Sciatic nerve (tissue), 2 donors: ENCODE results near the gene SLC38A1. TPM values are rescaled to one million over a fixed set of nuclear protein-coding genes. Genes with fewer than 3 reads are reported as not detected.
"Not testable (repeated sequence)": the region's sequence is repeated elsewhere in the genome, so short reads cannot be mapped to it uniquely, and the experiment has no call there.

Source experiments
- ATAC-seq: fragments of 200-7000 bp; cut with Tn5 transposase; one replicate; pipeline ENCODE4 v1.9.1; 2020; ENCODE audit warnings: mild to moderate bottlenecking, moderate library complexity
- DNase-seq: peaks from one replicate; pipeline ENCODE4 v3.0.0-alpha.2; 2020; ENCODE audit warnings: low spot score
- intact Hi-C: fragments of 100-400 bp; cut with DNase I; formaldehyde crosslinking; loops from one replicate; pipeline ENCODE4 v1.14.2; 2022
- total RNA-seq: library from RNA; stranded (reverse); fragmentation: NEBNext Ultra II Directional; extraction: Animal tissue kit (Norgen Biotek cat#: 25700); gene quantifications from one replicate; pipeline ENCODE4 v1.2.1, GENCODE V29; 2021
- donor health status: DM: no; HTN: no; CAD: no.
- donor health status: DM: no; HTN: no; CAD: no.

Gene SLC38A1
- total RNA-seq, 1 donor from 2014 or later, result 12.7 TPM

DNA sequence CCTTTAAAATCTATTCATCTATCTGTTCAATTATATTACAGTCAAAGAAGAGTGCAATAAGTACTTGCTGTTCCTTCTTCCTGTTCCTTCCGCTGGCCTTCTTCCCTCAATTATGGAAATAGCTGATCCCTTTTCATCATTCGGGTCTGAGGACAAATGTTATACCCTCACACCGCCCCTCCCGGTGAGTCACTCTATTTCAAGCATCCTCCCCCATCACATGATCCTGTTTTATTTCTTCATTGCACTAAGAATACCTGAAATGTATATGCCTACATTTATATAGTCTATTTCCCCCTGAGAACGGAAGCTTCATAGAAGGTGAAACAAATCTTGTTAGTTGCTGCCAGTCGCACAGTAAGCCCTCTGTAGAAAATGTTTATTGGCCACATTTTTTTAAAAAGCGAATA, 2.5 kb downstream of the SLC38A1 start:
- intact Hi-C loops, result no loop called here
- ATAC-seq (no peak), DNase-seq (no peak)

DNA sequence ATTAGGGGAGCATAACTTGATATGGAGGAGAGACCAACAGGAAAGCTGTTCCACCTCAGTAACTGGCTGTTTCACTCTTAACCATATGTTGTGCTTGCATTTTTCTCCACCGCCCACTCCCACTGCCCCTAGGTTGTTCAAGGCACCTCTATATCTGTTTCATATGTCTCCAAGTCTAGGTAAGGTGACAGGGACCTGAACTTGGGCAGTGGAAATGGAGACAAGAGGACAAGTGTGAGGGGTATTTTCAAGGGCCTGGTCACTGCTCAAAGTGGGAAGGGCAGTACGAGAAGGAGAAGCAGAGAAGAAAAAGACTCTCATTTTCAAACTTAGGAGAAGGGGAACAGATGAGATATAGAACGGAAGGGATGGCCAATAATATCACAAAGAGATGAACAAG, 3.1 kb downstream of the SLC38A1 start:
- ATAC-seq (no peak), DNase-seq (no peak)
- intact Hi-C loops, result no loop called here

DNA sequence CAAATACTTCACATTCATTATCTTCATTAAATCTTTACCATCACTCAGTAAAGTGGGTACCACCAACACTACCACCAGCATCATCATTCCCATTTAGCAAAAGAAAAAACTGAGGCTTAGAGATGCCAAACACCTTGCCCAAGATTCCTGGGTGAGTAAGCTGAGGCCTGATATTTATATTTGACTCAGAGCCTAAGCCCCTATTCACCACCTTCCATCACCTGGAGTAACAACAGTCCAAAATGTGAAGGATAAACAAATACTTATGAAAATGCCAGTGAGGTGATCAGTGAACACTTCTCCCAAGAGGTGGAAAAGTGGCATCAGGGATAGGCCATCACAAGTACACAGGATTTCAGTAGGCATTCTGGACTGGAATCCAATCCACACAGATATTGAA, 3.7 kb downstream of the SLC38A1 start:
- intact Hi-C loops, result no loop called here
- no peak for DNase-seq
- ATAC-seq, result no peak

DNA sequence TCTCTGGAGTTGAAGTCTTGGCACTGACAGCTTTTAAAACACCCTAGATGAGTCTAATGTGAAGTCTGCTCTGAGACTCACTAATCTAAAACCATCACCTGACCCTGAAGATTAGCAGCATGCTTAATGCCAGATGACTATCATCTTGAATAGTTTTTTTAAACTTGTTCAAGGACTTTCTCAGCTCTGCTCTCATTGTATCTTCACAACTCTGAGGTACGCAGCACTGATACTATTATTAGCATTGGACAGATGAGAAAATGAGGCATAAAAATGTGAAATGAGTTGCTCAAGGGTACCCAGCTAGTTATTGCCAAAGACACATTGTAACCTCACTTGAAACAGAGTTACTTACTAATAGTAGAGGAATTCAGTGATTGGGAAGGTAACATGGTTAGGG, 4.8 kb downstream of the SLC38A1 start:
- ATAC-seq (no peak), DNase-seq (no peak)
- intact Hi-C loops, result no loop called here

DNA sequence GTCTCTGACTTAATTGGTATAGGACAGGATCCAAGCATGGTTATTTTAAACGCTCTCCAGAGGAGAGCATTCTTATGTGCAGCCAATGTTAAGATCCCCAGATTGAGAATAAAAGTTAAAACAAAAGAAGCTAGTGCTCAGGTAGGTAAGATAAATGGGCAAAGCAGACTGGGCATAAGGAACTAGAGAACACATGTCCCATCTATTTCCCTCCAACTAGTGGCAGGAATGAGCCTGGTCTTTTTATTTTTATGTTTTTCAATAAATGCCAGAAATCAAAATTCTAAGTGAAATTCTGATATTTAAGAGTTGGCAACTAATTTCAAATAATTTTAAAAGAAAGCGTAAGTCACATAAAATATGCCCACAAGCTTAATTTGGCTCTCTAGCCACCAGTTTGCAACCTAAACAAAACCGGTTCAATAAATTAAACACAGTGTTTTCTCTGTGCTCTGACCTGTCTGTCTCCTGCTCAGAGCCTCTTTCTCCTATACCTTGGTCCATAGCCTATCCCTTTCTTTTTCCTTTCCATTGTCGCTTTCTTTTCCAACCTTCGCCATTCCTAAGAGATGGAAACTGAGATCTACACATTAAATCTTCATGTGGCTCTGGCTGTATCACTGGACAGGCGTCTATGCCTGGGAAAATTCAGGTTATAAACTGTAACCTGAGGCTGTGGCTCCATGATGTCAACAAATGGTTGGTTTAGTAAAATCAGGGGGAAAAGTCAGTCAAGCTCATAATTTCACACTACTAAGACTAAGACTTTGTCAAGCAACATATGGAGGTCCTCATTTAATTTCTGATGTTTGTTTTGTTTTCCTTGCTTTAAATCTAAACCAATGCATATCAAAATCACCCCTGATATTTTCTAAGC, 5.5 kb downstream of the SLC38A1 start:
- ATAC-seq (no peak), DNase-seq (no peak)
- intact Hi-C loops, result no loop called here

DNA sequence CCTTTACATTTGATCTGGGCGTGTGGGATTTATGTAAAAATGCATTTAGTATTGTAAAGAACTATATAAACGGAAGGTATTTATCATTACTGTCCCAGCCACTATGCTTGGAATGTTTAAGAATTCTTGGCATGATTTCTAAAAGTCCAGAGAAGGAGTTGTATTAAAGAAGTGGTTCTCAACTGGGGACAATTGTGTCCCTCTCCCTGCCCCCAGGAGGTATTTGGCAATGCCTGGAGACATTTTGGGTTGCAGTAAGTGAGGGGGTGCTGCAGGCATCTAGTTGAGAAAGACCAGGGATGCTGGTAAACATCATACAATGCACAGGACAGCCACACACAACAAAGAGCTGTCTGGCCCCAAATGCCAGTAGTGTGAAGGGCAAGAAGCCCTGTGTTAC, 7.2 kb downstream of the SLC38A1 start:
- intact Hi-C loops, result no loop called here
- DNase-seq (no peak), ATAC-seq (no peak)

DNA sequence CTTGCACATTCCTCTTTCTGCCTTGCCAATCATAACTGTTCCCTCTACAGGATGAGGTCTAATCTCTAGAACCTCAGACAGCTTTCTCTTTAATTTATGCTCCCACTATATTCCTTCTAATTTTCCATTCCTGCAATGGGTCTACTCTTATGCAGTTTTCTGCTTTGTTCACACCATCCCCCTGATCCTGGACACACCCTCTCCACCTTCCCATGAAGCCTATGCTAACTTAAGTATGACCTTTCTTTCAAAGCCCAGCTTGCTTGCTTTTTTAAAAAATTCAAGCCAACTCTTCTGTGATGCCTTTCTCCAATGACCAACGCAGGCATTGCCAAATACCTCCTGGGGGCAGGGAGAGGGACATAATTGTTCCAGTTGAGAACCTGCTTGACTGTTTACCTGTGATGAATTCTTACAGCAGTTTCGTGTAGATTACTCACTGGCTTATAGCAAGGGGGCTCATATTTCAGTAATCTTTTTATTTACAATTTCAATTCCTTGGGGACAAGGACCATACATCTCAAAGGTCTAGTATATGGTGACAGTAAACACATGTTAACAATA, 7.8 kb downstream of the SLC38A1 start:
- intact Hi-C loops, result no loop called here
- ATAC-seq (no peak), DNase-seq (no peak)

DNA sequence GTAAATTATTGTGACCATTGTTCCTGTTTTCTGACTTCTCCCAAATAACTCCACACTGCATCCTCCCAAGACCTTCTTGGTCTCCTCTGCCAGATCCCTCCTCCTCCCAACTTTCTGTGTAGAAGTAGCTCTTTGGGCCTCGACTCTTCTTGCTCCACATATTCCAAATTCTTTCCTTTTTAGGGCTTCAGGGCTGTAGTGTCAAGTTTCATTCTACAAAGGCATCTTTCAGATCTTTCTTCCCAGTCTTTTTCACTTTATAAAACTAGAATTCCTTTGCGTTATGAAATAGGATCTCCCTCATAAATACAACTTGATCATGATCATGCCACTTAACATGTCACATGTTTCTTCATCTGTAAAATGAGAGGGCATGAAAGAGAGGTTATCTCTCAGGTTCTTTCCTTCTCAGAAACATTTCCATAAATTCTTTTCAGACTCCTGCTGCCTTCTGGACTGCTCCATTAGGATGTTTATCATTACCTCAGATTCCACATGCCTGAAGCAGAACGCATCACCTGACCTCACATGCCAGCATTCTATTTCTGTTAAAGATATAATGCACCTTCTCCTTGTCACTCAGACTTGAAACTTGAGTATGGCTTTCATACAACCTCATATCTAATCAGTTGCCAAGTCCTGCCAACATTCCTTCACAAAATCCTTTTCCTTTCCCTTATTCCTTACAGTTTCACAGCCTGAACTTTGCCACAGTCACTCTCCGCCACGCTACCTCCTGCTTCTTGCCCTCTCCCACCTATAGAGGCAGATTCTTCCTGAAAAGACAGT, 8.5 kb downstream of the SLC38A1 start:
- no peak for ATAC-seq
- intact Hi-C loops, result no loop called here
- no peak for DNase-seq

DNA sequence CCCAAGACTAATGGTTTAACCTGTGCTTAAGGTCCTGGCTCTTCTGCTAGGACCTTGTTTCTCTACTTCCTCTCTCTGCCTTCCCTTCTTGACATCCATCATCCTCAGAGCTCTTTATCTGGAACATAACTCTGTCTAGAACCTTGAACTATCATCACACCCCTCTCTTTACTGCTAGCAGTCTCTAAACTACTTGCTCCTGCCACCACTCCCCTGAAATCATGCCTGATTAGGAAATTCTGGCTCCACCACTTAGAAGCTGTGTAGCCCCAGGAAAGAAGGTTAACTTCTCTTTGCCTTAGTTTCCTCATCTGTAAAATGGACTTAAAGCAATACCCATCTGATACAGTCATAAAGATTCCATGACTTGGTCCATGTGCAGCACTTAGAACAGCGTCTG, 9.1 kb downstream of the SLC38A1 start:
- ATAC-seq (no peak), DNase-seq (no peak)
- intact Hi-C loops, result no loop called here

DNA sequence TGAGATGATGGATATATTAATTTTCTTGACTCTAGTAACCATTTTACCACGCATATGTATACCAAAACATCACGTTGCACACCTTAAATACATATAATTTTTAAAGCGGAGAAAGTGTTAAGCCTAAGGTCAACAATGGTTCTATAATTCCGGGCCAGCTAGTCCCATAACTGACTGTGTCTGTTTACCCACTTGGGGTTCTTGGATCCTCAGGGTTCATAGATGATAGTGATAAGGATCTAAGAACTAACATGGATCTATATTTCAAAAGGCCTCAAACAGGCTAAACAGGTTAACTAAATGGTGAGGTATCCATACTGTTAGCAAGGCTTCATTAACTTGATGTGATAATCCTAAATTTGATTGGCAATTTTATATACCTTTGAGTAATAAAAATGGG, 9.8 kb downstream of the SLC38A1 start:
- intact Hi-C loops, result no loop called here
- DNase-seq, result no peak
- no peak for ATAC-seq

DNA sequence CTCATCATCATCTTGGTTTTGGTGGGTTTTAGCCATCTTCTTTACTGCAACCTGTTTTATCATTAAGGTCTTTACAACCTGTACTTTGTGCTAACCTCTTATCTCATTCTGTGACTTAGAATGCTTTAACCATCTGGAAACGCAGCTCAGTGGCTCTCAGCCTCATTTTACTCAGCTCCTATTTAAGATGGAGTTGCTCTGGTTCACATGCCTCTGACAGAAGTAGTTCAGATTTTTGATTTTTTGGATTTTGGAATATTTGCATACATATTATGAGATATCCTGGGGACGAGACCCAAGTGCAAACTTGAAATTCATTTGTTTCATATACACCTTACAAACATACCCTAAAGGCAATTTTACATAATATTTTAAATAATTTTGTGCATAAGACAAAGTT, 10.7 kb downstream of the SLC38A1 start:
- DNase-seq, result no peak
- ATAC-seq, result no peak

DNA sequence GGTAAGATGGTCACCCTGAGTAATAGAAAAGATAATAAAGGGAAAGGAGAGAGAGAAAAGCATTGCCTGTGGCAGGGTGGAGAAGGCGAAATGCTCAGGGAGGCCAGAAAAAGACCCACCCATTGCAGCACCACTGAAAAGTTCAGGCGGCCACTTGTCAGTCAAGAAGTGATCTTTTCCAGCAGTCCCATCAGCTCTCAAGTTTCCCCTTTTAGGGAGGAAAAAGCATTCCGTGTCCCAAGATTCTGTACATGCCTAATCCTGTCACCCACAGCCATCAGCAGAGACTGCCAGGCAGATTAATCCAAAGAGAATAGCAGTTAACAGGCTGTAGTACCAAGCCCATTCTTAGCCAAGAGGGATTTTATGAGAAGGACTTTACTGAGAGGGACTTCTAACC, 11.9 kb downstream of the SLC38A1 start:
- DNase-seq (no peak), ATAC-seq (no peak)
- intact Hi-C loops, result no loop called here

More for the DNA sequence above, 10.7 kb downstream of the SLC38A1 start:
- intact Hi-C loops, result no loop called here

DNA sequence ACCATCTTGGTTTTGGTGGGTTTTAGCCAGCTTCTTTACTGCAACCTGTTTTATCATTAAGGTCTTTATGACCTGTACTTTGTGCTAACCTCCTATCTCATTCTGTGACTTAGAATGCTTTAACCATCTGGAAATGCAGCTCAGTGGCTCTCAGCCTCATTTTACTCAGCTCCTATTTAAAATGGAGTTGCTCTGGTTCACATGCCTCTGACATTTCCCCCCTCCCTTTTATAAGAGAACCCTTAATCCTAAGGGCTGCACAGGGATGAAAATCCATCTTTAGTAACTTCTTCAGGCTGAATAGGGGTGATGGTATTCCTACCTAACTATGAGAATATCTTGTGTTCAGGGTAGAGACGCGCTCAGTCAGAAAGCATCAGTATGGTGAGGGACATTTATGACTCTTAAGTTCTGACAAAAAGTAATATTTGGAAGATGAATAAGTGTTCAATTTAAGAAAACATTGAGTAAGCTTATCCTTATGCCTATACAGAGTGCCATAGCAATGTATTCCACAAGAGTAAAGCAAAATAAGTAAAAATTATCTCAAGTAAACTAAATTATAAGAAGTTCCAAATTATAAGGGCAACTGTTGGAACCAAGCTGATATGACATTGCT, 15.2 kb downstream of the SLC38A1 start:
- DNase-seq, result no peak
- intact Hi-C loops, result no loop called here
- no peak for ATAC-seq

DNA sequence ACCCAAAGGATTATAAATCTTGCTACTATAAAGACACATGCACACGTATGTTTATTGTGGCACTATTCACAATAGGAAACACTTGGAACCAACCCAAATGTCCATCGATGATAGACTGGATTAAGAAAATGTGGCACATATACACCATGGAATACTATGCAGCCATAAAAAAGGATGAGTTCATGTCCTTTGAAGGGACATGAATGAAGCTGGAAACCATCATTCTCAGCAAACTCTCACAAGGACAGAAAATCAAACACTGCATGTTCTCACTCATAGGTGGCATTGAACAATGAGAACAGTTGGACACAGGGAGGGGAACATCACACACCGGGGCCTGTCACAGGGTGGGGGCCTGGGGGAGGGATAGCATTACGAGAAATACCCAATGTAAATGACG, 16.8 kb downstream of the SLC38A1 start:
- DNase-seq, intact Hi-C loops, ATAC-seq: not testable (repeated sequence)

DNA sequence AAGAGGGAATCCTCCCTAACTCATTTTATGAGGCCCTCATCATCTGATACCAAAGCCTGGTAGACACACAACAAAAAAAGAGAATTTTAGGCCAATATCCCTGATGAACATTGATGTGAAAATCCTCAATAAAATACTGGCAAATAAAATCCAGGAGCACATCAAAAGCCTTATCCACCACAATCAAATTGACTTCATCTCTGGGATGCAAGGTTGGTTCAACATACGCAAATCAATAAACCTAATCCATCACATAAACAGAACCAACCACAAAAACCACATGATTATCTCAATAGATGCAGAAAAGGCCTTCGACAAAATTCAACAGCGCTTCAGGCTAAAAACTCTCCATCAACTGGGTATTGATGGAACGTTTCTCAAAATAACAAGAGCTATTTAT, 18.9 kb downstream of the SLC38A1 start:
- ATAC-seq, intact Hi-C loops, DNase-seq: not testable (repeated sequence)

DNA sequence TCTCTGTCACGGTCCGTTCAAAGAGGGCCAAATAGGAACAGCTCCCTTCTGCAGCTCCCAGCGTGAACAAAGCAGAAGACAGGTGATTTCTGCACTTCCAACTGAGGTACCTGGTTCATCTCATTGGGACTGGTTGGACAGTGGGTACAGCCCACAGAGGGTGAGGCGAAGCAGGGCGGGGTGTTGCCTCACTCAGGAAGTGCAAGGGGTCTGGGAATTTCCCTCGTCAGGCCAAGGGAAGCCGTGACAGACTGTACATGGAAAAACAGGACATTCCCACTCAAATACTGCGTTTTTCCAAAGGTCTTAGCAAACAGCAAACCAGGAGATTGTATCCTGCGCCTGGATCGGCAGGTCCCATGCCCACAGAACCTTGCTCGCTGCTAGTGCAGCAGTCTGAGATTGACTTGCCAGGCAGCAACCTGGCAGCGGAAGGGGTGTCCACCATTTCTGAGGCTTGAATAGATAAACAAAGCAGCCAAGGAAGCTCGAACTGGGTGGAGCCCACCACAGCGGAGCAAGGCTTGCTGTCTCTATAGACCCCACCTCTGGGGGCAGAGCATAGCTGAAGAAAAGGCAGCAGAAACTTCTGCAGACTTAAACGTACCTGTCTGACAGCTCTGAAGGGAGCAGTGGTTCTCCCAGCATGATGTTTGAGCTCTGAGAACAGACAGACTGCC, 22.7 kb downstream of the SLC38A1 start:
- DNase-seq (no peak), ATAC-seq (no peak)
- intact Hi-C loops, result no loop called here

DNA sequence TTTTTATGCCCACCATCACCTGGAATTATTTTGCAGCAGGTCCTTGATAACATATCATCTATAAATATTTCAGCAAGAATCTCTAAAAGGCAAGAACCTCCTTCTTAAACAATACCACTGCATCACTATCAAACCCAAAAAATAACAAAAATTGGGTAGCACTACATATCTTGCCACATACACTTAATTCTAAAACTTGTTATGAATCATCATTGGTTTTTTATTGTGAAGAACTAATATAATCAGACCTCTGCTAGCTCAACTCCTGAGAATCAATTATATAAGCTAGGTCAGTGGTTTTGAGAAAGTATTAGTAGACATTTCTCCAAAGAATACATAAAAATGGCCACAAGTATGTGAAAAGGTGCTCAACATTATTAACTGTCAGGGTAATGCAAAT, 23.8 kb downstream of the SLC38A1 start:
- ATAC-seq (no peak), DNase-seq (no peak)
- intact Hi-C loops, result no loop called here

DNA sequence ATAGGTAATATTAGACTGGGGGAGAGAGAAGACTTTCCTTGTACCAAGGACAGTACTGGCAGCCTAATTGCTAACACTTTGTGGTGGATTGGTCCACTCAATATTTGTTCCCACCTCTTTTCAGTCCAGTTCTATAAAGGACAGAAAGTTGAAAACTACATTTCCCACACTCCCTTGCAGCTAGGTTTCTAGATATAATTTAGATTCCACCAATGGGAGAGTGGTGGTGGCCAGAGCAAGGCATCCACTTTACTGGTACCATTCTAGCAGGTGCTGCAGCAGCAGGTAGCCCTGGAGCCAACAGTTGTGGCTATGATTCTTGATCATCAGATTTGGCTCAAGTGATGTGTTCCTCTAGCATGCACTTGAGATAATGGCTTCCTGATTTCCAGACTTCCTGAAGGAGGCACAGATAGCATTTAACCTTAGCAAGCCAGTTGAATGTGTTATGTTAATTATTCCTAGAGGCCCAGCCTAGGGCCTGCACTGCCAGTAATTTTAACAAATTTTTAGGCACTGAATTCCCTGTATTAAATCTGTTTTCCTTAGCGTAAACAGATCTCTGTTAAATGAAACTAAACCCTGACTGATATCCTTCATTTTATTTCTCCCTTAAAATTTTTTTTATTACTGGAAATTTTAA, 24.4 kb downstream of the SLC38A1 start:
- DNase-seq, result no peak
- no peak for ATAC-seq
- intact Hi-C loops, result no loop called here

DNA sequence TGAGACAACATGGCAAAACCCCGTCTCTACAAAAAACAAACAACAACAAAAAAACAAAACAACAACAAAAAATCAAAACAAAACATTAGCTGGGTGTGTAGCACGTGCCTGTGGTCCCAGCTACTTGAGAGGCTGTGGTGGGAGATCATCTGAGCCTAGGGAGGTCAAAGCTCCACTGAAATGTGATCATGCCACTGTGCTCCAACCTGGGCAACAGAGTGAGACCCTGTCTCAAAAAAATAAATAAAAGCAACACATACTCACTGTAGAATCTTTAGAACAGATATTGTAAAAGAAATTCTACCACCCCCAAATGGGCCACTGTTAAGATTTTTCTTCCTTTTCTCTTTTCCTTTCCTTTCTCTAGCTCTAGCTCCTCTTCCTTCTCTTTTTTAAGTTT, 26.3 kb downstream of the SLC38A1 start:
- ATAC-seq, result no peak
- no peak for DNase-seq
- intact Hi-C loops, result no loop called here
